GM12865 (cell line): ENCODE measurements around the gene CLEC1A.

Experiments used
- DNase-seq: peaks from one replicate; pipeline ENCODE4 v3.0.0; 2010; ENCODE audit warnings: low read depth
- H3K4me3 ChIP-seq: 2 replicates; pipeline ENCODE4 v1.5.1; 2011; ENCODE audit warnings: mild to moderate bottlenecking, low read depth, low read length, control low read depth
- TF ChIP-seq, protein P1 (sequence below): IDR thresholded peaks from 2 replicates; pipeline ENCODE4 v1.5.1; 2011; ENCODE audit warnings: low read length, control low read depth, low read depth, inconsistent platforms; ENCODE audit not compliant: insufficient read depth; ENCODE audit errors: missing control alignments

Gene CLEC1A

DNA sequence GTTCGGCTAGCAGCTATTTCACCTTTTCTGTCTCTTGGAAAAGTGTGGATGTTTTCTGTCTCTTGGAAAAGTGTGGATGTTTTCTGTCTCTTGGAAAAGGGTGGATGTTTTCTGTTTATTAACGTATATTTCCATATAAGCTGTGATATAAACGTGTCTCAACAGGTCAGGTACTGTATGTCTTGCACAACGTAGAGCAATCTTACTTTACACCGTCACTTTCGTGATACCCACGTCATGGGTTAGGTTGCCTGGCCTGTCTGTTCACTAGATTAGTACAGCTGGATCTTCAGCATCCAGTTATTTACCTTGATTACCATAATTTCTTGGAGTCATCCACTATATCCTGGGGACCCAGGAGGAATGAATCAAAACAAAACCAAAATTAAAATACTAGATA, 17.1 kb upstream of the CLEC1A start:
- DNase-seq: no peak
- TF ChIP-seq, protein P1, sequence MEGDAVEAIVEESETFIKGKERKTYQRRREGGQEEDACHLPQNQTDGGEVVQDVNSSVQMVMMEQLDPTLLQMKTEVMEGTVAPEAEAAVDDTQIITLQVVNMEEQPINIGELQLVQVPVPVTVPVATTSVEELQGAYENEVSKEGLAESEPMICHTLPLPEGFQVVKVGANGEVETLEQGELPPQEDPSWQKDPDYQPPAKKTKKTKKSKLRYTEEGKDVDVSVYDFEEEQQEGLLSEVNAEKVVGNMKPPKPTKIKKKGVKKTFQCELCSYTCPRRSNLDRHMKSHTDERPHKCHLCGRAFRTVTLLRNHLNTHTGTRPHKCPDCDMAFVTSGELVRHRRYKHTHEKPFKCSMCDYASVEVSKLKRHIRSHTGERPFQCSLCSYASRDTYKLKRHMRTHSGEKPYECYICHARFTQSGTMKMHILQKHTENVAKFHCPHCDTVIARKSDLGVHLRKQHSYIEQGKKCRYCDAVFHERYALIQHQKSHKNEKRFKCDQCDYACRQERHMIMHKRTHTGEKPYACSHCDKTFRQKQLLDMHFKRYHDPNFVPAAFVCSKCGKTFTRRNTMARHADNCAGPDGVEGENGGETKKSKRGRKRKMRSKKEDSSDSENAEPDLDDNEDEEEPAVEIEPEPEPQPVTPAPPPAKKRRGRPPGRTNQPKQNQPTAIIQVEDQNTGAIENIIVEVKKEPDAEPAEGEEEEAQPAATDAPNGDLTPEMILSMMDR: no peak
- H3K4me3 ChIP-seq: no peak overlapping the region

DNA sequence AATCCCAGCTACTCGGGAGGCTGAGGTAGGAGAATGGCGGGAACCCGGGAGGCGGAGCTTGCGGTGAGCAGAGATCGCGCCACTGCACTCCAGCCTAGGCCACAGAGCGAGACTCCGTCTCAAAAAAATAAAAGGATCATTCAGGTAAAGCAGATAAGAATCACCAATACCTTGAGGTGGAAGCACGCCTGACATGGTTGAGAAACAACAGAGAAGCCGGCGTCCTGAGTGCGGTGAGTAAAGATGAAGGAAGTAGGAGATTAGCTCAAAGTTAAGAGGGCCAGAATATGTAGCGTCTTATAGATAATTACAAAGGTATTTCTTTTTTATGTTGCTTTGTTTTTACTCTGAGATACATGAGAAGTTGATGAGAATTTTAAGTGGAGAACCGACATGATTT, 16.5 kb upstream of the CLEC1A start:
- TF ChIP-seq, protein P1: no peak
- DNase-seq: no peak
- no peak overlapping the region for H3K4me3 ChIP-seq

- no peak overlapping the region for H3K4me3 ChIP-seq
- TF ChIP-seq, protein P1: no peak
- no peak for DNase-seq
Measured at GRCh38 chr12:10113920-10114319, 15.1 kb upstream of the CLEC1A start.

- TF ChIP-seq, protein P1: no peak
- no peak overlapping the region for H3K4me3 ChIP-seq
- no peak for DNase-seq
Measured at GRCh38 chr12:10113075-10113474, 14.3 kb upstream of the CLEC1A start.

- no peak overlapping the region for H3K4me3 ChIP-seq
- TF ChIP-seq, protein P1: no peak
- no peak for DNase-seq
Measured at GRCh38 chr12:10111451-10111850, 12.7 kb upstream of the CLEC1A start.

DNA sequence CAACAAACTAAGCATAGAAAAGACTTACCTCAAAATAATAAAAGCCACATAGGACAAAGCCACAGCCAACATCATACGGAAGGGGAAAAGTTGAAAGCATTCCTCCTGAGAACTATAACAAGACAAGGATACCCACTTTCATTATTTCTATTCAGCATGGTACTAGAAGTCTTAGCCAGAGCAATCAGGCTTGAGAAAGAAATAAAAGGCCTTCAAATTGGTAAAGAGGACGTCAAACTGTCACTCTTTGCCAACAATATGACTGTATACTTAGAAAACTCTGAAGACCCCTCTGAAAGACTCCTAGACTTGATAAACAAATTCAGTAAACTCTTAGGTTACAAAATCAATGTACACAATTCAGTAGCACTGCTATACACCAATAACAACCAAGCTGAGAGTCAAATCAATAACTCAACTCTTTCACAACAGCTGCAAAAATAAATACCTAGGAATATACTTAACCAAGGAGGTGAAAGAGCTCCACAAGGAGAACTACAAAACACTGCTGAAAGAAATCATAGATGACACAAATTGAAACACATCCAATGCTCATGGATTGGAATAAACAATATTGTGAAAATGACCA, 11.6 kb upstream of the CLEC1A start:
- no peak overlapping the region for H3K4me3 ChIP-seq
- TF ChIP-seq, protein P1: no peak

DNA sequence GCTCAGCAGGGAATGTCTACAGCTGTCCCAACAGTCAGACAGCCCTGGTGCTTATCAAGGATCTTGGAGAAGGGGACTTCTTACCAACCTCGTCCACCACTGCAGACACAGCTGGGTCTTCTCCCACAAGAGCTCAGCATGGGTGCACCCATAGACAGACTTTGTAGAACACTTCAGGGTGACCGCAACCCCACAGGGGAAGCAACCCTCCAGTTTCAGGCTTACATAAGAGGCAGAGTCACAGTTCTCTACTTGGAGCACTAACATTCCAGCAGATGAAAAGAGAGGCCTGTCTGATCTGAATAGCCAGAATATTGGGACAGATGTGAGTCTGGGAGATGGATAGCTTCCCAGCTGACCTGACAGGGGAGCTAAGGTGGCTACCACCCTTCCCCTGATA, 3.5 kb upstream of the CLEC1A start:
- TF ChIP-seq, protein P1: no peak
- H3K4me3 ChIP-seq: no peak overlapping the region
- DNase-seq: no peak

More for the DNA sequence above, 11.6 kb upstream of the CLEC1A start:
- no peak for DNase-seq
